Ovary (tissue), 9 donors: ENCODE results near the gene TMPRSS4. TPM values are rescaled to one million over a fixed set of nuclear protein-coding genes. Genes with fewer than 3 reads are reported as not detected.

ENCODE experiments used
- DNase-seq, 5 donors: peaks; one replicate each; pipeline ENCODE4 v3.0.0-alpha.2; 2019 to 2020
- H3K27ac ChIP-seq, 2 donors: fragments of 200-600 bp; one replicate each; pipeline versions ENCODE4 v1.5.1 to v1.8.0; 2019 to 2022
- H3K27me3 ChIP-seq: fragments of 200-600 bp; one replicate; pipeline ENCODE4 v1.8.0; 2022
- H3K36me3 ChIP-seq: fragments of 200-600 bp; sonication (generic); one replicate; pipeline ENCODE4 v1.5.1; 2019
- H3K4me1 ChIP-seq: one replicate; pipeline ENCODE4 v1.8.1; 2013; ENCODE audit warnings: mild to moderate bottlenecking, moderate library complexity; ENCODE audit not compliant: insufficient read depth
- H3K4me3 ChIP-seq: fragments of 200-600 bp; sonication (generic); one replicate; pipeline ENCODE4 v1.5.1; 2017
- H3K9me3 ChIP-seq, 2 donors: fragments of 200-600 bp in 1 of 2; sonication (generic) in 1 of 2; one replicate each; pipeline versions ENCODE4 v1.5.1 to v1.8.1; 2013 to 2019; ENCODE audit warnings: mild to moderate bottlenecking in 1 of 2, moderate library complexity in 1 of 2
- CTCF ChIP-seq, 3 donors: fragments of 450-650 bp in 2 of 3; fragments of 200-600 bp in 1 of 3; IDR thresholded peaks; one replicate each; pipeline versions ENCODE4 v1.5.1 to v1.8.0; 2016 to 2022; ENCODE audit warnings: antibody characterized with exemption in 3 of 3, mild to moderate bottlenecking in 1 of 3
- EP300 ChIP-seq: sonication (generic); formaldehyde crosslinking; IDR thresholded peaks from one replicate; pipeline ENCODE4 v1.6.1; 2017; ENCODE audit warnings: antibody characterized with exemption
- POLR2A ChIP-seq: fragments of 450-650 bp; IDR thresholded peaks from one replicate; pipeline ENCODE4 v1.6.1; 2017; ENCODE audit warnings: antibody characterized with exemption, mild to moderate bottlenecking, moderate library complexity
- WGBS, 3 donors: extraction: QIAGEN DNeasy Blood & Tissue Kit in 1 of 3; methylation state at CpG; one replicate each; pipeline versions ENCODE4 v1.1.5 to v1.1.7; 2013 to 2017; 5-methylcytosine and 5-hydroxymethylcytosine counted together
- intact Hi-C, 4 donors: fragments of 100-400 bp; cut with DNase I; formaldehyde crosslinking; loops; one replicate each; pipeline versions ENCODE4 v1.11.0 to v1.15.1; 2022 to 2023
- polyA plus RNA-seq, 2 donors: library from polyadenylated mRNA; stranded (reverse); fragments of 200-250 nt in 1 of 2; fragments of 350-450 nt in 1 of 2; fragmentation: Illumina TruSeq in 1 of 2; extraction: RNeasy Lipid Tissue Mini Kit (QIAGEN cat#74804) in 1 of 2; gene quantifications; one replicate each; pipeline ENCODE4 v1.2.3, GENCODE V29; 2013 to 2014
- total RNA-seq, 7 donors: library from RNA; depleted of rRNA in 2 of 7; stranded (reverse); fragments of >200 nt in 2 of 7; fragmentation: NEBNext Ultra II Directional in 3 of 7; extraction: Animal tissue kit (Norgen Biotek cat#: 25700) in 3 of 7; gene quantifications; one replicate each; pipeline versions ENCODE4 v1.1.0 to v1.2.4, GENCODE V29; 2016 to 2023
- donor health status: DM: no; HTN: no; CAD: no; lungs with moderate emphysema.
- donor health status: DM: no; HTN: no; CAD: no.
- donor health status: Bipolar disorder and iron deficiency.
- donor health status: DM: yes; HTN: yes; CAD: no.
- donor health status: DM: no; HTN: no; CAD: no.
- donor health status: DM: yes; HTN: yes; CAD: no.

Gene TMPRSS4
- total and polyA plus RNA-seq, 9 donors, result 0.20 to 2.3 (median 0.85) TPM; not detected in 5

DNA sequence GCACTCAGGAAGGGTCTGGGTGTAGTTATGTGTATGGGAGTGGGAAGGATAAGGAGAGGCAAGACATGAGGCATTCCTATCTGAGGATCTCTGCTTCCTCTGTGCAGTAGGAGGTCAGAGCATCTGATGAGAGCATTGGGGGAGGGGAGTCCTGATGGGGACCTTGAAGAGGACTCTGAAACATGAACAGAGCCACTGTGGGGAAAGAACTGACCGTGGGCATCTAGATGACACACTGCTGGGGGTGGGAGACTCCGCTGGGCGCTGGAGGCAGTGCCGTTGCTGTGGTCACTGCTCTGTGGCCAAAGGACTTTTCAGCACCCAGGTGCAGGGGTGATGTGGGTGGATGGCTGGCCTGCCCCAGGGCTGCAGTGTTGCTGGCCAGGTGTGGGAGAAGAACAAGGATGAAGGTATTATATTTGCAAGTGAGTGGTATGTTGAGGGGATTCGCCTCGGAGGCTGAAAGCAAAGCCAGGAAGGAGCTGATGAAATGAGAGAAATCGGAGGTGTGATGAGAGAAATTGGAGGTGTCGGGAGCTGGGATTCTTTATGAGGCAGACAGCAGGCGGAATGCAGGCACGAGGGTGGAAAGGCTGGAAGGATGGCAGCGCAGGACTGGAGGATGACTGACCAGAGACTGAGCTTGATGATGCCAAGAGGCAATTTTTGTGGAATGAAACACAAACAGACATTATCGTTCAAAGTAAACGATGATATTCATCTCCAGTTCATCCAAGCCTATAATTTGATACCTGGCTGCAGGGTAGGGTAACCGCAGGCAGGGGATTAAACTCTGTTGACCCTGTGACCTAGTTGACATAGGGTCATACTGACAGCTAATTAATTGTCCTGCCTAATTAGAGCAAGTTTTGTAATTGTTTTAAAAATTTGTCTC lies 19.4 kb upstream of the TMPRSS4 start:
- no peak for DNase-seq
- no peak overlapping the region for H3K27ac ChIP-seq

DNA sequence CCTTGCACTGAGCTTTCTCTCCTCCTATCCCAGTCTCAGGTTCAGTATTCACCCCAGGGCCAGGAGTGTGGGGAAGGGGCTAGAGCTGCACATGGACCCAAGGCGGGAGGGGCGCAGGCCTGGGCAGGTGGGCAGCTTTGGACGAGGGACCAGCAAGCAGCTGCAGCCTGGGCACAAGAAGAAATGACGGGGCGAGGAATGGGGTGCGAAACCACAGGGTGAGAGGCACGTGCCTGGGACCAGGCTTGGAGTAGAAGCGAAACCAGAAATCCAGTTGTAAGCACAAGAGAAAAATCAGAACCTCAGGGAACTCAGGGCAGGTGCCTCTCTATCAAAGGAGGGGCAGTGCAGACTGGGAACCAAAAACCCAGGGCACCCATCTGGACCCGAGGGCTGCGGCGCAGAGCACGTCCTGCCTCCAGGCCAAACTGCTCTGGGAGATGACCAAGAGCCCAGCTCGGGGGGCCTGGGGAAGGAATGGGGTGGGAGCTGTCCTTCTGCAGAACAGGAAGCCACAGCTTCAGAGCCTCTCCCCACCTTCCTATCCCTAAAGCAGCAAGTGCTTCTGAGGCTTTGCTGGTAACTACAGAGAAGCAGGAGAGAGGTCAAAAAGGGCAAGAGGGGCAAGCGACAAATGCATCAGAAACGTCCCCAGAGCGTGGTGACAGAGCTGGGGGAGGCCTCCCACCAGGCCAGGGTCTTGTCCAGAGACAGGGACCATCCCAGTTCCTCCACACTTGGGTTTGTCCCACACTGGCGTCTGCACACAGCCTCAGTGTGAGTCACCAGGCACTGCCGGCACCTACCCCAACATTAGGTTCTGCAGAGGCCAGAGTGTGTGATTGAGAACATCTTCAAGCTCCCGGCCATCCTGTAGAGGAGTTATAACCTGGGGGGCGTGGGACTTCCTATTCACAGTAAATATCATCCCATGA lies 18.3 kb upstream of the TMPRSS4 start:
- Histone ChIP-seq H3K4me1 (no peaks in the 10 kb centered on the region), H3K9me3 (no peaks in the 10 kb centered on the region), H3K4me3 (no peak overlapping the region), H3K36me3 (no peaks in the 10 kb centered on the region), H3K27me3 (no peaks in the 10 kb centered on the region), H3K27ac (no peak overlapping the region)
- no peak for DNase-seq
- TF ChIP-seq CTCF (IDR thresholded peaks at IDR 0.05), result no peak
- no peak for TF ChIP-seq EP300
- TF ChIP-seq POLR2A, result no peak
- intact Hi-C loops, result loop anchor here in 1 of 4 donors (5.0 to 10.0 kb wide), 2 partner anchors 261 to 624 kb away; partner anchors contain the start of gene DSCAML1
- 82 to 87% (median 85%) methylated on average over 20 of the region's 20 CpGs for WGBS, 3 donors

More for the DNA sequence above, 19.4 kb upstream of the TMPRSS4 start:
- Histone ChIP-seq H3K9me3 (no peaks in the 10 kb centered on the region), H3K36me3 (no peaks in the 10 kb centered on the region), H3K4me1 (no peaks in the 10 kb centered on the region), H3K4me3 (no peak overlapping the region), H3K27me3 (no peaks in the 10 kb centered on the region)
- TF ChIP-seq CTCF (IDR thresholded peaks at IDR 0.05) (no peak), POLR2A (no peak), EP300 (no peak)
- intact Hi-C loops, result loop anchor here in 1 of 4 donors (5.0 to 10.0 kb wide), 2 partner anchors 260 to 623 kb away; partner anchors contain the start of gene DSCAML1
- WGBS, 3 donors, result 79 to 81% (median 80%) methylated on average over 14 of the region's 14 CpGs

DNA sequence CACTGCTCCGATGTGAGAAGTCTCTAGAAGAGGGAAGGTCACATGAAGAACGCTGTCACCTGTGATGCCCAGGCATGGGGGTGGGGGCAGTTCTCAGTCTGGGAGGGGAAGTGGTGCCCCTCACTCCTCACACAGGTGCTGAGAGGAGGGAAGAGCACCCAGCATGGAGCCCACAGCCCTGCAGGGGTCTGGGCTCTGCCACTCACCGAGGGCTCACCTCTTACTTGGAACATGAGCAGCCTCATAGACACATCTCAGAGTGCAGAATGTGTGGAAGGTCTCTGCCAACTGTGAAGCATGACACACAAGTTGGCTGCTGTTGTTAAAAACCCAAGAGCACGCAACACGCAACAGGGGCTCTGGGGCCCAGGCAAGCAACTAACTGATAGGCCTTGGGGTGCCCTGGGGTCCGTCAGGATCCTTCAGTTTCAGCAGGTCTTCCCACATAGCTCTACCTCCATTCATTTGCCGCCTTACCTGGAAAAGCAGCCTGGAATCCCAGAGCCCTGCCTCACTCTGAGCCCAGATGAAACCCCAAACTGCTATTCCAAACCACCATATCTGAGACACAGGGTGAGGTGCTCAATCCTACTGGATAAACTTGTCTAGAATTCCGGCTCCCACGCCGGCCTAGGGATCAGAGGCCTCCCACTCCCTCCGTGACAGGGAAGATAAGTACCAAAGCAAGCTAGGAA lies 17.5 kb upstream of the TMPRSS4 start:
- H3K4me1 ChIP-seq, result no peaks in the 10 kb centered on the region
- no peaks in the 10 kb centered on the region for H3K9me3 ChIP-seq
- no peak for DNase-seq
- no peak overlapping the region for H3K27ac ChIP-seq
- H3K27me3 ChIP-seq, result no peaks in the 10 kb centered on the region
- WGBS, 3 donors, result 86 to 91% (median 89%) methylated on average over 11 of the region's 11 CpGs
- H3K36me3 ChIP-seq, result no peaks in the 10 kb centered on the region
- TF ChIP-seq POLR2A (no peak), CTCF (IDR thresholded peaks at IDR 0.05) (no peak), EP300 (no peak)
- H3K4me3 ChIP-seq, result no peak overlapping the region
- intact Hi-C loops, result loop anchor here in 1 of 4 donors (5.0 to 10.0 kb wide), 2 partner anchors 262 to 625 kb away; partner anchors contain the start of gene DSCAML1
